HG03039 (cell line): ENCODE data around the gene CFAP45.
A peak's percentile ranks its signal among the peaks of the same experiment; 100 is the strongest.

Experiments used
- ATAC-seq: cut with Tn5 transposase; IDR thresholded peaks from one replicate; pipeline ENCODE4 v1.9.1; 2021; ENCODE audit warnings: mild to moderate bottlenecking, moderate library complexity; ENCODE audit not compliant: unreplicated experiment

The CFAP45 gene

DNA sequence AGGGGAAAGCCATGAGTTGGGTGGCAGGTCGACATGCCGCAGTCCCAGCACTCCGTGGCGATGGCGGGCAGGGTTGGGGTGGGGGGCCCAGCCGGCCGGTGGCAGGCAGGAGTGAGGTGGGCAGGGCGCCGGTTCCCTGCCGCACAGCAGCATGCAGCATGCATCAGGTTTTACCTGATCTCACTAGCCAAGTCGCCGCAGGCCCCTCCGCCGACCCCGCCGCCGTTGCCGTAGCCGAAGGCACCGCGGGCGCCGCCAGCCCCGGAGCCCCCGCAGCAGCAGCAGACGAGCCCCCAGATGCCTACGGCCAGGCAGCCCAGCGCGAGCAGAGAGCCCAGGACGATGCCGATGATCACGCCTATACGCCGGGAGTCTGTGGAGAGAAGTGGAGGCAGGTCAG, 44.3 kb downstream of the CFAP45 start:
- no peak for ATAC-seq

DNA sequence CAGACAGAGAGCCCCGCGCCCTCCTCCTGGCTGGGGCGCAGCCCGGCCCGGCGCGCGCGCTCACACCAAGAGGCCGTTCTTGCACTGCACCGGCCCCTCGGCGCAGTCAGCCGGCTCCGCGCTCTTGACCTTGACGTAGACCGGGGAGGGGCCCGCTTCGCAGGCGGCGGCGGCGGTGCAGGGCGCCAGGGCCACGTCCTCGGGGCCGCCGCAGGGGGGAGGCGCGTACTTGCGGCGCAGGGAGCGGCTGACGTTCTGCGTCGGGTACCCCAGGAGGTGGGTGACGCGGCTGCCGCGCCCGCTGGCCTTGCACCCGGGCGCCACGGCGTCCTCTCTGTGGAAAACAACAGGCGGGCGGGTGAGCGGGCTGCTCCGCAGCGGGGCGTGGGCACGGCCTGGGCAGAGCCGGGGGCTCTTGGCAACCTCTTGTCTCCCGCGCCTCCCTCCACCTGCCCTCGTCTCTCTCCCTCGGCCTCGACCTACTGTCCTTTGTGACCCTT, 45.2 kb downstream of the CFAP45 start:
- peak; percentile 69 for ATAC-seq

DNA sequence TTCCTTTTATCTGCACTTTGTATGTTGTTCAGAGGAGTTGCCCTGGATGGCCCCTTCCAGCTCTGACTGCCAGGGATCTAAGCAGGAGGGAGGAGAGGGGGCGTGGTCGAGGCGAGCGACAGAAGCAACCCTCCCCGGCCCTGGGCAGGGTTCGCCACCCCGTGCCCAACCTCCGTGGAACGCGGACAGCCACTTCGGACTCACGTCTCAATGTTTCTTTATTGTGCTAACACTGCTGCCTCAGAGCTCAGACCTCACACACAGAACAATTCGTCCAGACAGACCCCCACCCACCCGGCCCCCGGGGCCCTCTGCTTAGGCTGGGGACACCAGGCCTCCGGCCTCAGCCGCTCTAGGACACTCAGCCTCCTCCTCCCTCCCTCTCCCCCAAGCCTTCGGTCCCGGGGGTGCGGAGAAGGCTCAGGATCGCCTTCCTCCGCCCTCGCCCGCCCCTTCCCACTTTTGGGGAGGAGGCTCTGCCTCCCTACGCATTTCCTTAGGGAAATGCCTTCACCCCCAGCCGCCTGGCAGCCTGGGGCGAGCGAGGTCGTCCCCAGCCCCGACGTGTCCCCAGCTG, 45.8 kb downstream of the CFAP45 start:
- no peak for ATAC-seq

DNA sequence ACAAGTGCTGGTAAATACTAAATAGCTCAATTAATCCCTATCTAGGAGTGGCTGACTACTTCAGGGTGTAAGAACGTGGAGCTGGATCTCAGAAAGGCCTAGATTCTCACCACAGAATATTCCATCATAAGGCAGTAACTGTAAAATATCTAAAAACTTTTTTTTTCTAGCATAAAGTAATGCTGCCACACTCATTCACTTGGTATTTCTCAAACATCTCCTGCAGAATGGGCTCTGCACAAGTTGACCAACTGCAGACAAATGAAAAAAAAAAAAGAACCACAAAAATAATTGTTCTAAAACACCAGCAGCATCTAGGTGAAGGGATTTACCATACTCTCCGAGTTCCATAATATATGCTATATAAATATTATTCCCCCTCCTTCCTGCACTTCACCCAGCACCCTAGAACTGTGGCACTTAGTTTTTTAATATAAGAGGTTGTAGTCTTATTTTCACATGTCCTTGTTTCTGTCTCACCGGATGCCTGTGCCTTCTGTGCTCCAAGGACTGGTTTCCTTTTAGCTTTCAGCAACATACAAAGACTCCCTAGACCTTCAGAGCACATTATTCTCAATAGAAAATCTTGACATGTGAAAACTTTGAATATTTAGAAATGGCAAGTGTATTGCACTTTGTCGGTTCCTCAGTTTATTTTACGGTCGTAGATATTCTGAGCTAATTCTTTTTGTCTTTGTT, 46.4 kb downstream of the CFAP45 start:
- no peak for ATAC-seq

DNA sequence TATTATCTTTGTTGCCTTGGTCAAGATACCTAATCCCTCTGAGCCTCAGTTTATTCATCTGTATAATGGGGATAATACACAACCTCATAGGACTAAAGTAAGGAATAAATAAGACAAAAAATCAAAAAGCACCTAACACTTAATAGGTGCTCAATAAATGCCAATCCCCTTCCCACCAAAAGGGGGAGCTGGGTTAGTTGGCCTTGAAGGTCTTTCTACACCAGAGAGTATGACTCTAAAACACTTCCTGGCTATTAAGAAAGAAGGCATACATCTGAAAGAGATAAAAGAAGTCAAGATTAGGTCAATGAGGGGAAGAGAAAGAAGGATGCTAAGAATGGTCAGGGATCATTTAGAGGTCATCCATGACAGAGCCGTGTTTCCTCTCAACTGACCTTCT, 48.6 kb downstream of the CFAP45 start:
- no peak for ATAC-seq

DNA sequence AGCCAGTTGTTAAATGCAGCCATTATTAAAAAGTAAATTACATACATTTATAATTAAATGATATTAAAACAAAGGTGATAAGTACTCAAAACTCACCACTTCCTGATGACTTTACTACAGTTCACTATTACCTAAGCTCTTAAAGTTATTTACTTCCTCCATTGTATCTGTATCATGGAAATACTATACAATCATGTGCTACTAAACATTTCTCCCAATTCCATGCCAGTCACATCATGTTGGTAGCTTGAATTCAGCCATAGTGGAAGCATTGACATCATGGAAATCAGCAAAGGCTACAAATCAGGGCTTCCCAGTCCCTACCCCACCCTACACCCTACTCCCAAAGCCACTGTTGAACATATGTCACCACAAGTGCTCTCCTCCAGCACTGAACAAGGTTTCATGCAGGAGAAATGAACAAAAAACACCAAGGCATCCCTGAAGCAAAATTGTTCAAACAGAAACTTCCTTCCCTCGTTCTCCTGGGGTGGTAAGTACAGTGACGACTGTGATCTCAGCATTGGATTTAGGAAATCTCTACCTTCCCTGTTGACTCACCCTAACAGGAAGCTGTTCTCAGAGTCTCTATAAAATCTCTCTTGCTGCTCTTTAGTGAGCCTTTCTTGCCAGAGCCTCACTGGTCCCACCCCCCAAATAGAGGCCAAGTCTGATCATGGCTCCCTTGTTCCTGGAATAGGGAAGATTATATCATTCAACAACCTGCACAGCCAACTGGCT, 50.2 kb downstream of the CFAP45 start:
- no peak for ATAC-seq

DNA sequence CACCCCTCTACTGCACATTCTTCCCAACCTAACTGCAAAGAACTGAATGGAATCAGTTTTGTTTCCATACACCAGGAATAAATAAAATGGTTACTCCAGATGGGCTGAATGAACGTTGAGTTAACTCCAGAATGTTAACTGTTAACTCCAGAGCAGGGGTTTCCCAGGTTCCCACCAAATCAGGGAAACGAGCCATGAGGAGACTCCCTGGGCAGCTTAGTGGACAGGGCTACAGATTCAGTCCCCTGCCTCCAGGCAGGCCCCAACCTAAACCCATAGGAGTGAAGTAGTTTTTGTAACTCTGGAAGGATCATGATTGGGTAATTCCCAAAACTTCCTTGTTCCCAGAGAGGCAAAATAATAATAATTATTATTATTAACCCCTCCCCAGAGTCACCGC, 51.6 kb downstream of the CFAP45 start:
- ATAC-seq = no peak

DNA sequence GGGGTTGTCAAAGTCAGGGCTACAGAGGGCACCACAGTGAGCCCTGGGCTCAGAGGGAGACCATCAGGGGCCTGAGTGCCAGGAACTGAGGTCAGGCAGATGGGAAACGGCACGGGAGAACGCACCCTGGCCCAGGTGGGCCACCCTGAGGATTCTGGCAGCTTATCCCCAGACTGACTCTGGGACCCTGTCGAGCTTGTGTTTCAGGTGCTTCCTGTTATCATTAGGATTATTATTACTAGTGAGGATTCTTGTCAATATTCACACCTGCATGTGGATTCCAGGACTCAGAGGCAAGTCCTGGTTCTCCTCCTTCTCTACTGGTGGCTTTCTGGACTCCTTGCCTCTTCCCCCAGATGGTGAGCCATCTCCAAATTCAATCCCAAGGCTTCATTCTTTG, 52.7 kb downstream of the CFAP45 start:
- ATAC-seq = no peak

DNA sequence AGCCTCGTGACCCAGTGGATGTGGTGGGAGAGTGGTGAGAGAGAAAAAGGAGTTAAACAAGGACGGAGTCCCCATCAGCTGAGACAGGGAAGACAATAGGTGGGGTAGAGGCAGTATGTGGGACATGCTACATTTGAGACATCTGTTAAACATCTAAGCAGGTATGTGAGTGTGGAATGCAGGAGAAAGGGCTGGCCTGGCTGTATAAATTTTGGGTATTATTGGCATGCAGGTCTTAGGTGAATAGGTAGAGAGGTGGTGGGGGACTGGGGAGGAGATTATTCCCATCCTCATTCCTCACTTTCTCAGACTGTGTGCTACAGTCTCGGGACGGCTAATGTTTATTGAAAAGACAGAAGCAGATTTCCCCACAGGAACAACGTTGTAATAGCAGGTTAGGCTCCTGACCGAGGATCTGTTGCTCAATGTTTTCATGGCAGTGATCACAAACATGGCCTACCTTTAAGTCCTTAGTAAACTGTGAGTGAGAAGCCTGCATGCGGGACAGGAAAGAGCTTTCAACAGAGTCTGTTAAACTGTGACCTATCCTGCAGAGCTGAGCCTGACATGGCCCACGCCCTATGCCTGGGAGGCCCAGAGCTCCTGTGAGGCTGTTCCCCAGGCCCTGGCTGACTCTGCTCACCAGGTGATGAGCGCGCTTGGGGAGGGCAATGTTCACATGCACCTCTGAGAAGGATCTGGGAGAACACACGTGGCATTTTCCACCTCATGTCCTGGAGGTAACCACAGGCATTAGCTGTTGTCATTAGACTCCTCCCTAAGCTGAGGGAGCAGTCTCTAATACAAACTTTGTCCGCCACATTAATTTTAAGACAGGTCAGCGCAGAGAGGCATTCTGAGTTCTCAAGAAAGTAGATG, 54.0 kb downstream of the CFAP45 start:
- ATAC-seq = no peak

DNA sequence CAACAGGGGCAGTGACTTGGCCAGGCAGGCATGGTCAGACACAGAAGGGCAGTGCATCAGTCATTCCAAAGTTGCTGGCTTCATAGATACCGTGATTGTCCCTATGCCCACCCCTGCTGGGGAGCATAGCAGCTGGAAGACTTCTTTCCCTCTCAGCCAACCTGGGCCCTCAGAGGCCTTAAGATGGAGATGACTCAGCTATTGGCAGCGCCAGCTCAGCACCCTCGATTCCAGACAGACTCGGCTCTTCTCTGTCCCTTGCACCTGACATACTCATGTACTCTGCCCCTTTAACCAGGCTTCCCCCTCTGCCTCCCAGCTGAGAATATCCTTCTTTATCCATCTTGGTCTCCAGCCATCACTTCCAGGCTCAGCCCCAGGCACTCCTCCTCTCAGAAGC, 56.5 kb downstream of the CFAP45 start:
- no peak for ATAC-seq

DNA sequence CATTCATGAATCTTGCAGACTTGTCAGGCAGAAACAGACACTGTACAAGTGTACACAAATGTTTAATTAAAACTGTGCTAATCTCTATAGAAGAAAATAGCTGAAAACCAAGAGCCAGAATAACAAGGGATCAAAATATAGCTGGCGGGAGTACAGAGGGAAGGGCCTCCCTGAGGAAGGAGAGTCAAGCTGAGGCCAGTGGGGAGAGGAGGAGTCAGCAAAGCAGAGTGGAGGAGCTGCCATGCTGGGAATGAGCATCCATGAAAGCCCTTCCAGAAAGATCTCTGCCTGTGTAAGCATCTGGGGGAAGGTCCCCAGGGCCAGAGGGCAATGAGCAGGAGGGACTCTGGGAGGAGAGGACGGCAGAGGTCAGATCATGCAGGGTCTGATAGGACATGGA, 58.2 kb downstream of the CFAP45 start:
- no peak for ATAC-seq

DNA sequence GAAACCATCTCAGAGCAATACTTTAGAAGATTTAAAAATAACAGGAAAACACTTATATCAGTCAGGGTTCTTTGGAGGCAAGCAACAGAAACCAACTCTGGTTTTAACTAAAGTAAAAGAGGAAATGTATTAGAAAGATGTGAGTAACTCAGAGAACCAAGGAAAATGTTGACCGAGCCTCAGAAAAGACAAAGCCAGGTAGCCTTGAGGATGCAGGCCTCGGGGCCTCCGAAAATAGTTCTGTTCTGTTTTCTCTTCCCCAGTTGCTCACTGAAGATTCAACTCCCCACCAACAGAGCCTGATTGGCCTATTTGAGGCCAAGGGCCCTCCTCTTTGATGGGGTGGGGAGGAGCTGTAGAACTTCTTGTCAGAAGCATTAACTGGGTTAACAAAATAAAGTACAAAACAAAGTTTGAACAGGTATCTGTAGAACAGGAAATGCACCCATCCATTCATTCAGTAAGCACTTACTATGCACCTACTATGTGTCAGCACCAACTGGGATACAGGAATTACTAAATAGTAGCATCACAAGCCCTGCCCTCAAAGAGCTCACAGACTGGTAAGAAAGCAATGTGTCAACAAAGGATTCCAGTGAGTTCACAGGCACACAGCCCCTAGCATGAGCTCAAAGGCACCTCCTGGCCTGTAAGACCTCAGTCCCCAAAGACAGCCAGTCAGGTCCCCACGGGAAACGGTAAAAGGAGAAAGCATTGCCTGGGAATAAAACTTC, 60.7 kb downstream of the CFAP45 start:
- peak; percentile 52 for ATAC-seq

DNA sequence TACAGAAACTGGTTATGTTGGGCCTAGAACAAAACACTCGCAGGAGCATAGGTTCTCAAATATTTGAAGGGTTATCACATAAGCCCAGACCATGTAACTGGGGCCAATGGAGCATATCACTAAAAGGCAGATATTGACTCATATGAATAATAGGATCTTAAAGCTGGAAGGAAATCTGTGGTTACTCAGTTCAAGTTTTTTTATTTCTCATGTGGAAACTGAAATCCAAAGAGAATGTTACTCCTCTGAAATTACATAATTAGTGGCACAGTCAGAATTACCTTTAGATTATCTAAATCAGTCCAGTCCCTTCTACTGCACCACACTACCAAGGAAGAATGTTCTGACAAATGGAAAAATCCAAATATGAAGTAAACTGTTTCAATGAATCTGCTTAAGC, 61.2 kb downstream of the CFAP45 start:
- peak; percentile 62 for ATAC-seq

DNA sequence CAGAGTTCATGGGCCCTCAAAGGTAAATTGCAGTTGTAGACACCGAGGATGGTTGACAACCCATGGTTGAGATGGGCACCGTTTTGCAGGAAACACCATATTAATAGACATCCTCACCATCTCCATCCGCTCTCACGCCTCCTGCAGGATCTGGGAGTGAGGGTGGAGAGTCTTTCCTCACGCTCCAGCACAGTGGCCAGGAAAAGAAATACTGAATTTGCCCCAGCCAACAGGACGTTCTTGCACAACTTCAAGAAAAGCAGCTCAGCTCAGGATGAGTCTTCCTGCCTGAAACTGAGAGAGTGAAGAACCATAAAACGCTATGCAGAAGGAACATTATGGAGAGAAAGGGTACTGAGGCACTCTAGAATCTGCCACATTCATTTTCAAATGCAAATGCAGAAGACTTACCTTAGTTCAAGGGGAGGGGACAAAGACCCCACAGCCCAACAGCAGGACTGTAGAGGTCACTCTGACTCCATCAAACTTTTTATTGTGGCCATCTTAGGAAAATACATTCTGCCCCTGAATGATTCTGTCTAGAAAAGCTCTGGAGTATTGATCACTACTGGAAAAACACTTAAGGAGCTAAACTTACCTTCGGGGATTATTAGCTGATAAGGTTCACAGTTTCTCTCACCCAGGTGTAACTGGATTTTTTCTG, 64.0 kb downstream of the CFAP45 start:
- no peak for ATAC-seq

DNA sequence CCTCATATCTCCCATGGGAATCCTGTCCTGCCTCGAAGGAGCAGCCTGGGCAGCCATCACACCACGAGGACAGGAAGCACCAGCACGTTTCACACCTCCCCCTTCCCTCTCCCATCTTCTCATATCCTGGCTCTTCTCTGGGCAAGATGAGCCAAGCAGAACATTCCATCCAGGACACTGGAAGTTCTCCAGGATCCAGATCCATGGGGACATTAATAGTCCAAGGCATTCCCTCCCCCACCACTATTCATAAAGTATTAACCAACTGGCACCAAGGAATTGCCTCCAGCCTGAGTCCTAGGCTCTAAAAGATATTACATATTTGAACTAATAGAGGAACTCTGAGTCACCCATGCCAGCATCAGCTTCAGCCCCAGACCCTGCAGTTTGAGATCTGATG, 64.6 kb downstream of the CFAP45 start:
- no peak for ATAC-seq

DNA sequence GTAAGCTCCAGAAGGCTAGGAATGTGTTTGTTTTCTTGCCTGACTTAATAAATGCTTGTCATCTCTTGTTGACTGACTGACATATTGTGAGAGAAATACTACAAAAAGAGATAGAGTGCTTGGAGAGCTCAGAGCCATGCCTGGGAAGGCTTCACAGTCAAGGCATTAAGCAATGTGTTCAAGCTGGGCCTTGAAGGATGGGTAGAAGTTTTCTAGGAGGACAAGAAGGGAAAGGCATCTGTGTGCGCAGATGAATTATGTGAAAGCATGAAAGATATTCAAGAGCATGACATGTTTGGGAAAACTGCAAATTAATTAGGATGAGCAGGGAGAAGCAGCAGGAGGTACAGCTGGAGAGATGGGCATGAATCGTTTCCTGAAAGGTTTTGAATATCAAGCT, 67.7 kb downstream of the CFAP45 start:
- no peak for ATAC-seq

DNA sequence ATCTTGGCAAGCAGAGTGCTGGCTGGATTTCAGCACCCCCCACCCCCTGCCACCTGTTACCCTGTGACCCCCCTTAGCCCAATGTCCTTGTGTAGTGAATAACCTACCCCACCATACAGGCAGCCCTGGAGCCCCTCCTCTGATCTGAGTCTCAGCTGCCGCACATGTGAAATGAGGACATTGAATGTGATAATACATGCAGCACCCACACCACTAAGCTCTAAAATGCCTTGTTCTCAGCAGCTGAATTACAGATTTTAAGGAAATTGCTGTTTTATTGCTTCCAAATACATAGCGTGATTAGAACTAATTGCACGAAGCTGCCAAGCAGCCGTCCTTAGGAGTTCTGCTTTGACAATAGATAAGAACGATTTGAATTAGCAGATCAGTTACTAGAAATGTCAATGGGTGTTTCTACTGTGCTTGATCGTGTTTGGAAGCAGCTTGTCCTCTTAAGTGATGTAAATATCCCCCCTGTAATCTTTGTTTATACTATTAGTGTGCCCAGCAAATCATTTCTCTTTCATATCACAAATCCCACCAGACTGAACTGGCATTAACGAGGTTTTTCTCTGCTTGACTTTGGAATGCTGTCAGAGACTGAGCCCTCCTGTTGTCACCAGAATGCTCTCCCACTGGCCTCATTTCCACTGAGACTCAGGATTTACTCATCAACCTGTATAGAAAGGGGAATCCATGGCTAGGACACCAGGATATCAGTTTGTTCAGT, 68.4 kb downstream of the CFAP45 start:
- ATAC-seq = no peak

DNA sequence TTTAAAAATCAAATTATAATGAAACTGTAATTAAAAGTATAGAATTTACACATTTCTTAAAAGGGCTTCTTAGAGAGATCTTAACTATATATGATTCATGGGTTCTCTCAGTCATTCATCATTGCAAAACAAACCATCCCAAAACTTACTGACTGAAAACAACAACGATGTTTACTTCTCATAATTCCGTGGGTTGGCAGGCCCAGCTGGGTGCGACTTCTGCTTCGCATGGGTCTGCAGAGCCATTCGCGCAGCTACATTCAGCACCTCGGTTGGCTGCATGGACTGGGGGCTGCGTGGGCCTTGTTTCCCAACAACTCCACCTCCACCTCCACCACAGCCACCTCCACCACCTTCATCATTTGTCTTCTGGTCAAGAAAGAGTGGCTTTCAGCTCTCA, 69.2 kb downstream of the CFAP45 start:
- ATAC-seq = no peak

DNA sequence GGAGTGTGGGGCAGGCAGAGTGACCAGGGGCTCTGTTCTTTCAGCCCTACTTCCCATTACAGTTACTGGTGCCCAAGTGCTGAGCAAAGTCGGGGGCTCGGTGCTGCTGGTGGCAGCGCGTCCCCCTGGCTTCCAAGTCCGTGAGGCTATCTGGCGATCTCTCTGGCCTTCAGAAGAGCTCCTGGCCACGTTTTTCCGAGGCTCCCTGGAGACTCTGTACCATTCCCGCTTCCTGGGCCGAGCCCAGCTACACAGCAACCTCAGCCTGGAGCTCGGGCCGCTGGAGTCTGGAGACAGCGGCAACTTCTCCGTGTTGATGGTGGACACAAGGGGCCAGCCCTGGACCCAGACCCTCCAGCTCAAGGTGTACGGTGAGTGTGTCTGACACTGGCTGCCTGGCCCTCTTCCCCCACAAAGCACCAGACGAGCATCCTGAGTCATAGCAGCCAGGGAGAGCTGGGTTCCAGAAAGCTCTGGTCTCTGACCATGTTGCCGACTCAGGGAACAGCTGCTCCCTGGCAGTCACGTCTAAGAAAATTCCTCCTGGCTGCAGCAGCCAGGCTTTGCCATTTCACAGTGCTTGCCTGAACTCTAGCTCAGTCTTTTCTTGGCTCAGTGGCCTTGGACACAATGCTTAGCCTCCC, 70.0 kb downstream of the CFAP45 start:
- ATAC-seq = no peak
